ENCODE data around the gene KLHL9. TPM values are rescaled to one million over a fixed set of nuclear protein-coding genes. Genes with fewer than 3 reads are reported as not detected.

The KLHL9 gene, protein sequence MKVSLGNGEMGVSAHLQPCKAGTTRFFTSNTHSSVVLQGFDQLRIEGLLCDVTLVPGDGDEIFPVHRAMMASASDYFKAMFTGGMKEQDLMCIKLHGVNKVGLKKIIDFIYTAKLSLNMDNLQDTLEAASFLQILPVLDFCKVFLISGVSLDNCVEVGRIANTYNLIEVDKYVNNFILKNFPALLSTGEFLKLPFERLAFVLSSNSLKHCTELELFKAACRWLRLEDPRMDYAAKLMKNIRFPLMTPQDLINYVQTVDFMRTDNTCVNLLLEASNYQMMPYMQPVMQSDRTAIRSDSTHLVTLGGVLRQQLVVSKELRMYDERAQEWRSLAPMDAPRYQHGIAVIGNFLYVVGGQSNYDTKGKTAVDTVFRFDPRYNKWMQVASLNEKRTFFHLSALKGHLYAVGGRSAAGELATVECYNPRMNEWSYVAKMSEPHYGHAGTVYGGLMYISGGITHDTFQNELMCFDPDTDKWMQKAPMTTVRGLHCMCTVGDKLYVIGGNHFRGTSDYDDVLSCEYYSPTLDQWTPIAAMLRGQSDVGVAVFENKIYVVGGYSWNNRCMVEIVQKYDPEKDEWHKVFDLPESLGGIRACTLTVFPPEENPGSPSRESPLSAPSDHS
- 8.4 and 8.9 TPM in 2 replicates for total RNA-seq (2021)
- percentile 80 among the genes with signal in this experiment for Bru-seq, nascent RNA
- percentile 94 among the genes with signal in this experiment for BruChase-seq, experiment 1, labeled RNA remaining after a 2-hour chase
- percentile 69 among the genes with signal in this experiment for BruChase-seq, experiment 2, labeled RNA remaining after a 6-hour chase
- long read RNA-seq, full-length matches to known transcripts = 13 of 15 reads
- long read RNA-seq, partial matches to known transcripts = 0 of 15 reads
- long read RNA-seq, other reads (novel, unspliced or antisense) = 2 of 15 reads

DNA sequence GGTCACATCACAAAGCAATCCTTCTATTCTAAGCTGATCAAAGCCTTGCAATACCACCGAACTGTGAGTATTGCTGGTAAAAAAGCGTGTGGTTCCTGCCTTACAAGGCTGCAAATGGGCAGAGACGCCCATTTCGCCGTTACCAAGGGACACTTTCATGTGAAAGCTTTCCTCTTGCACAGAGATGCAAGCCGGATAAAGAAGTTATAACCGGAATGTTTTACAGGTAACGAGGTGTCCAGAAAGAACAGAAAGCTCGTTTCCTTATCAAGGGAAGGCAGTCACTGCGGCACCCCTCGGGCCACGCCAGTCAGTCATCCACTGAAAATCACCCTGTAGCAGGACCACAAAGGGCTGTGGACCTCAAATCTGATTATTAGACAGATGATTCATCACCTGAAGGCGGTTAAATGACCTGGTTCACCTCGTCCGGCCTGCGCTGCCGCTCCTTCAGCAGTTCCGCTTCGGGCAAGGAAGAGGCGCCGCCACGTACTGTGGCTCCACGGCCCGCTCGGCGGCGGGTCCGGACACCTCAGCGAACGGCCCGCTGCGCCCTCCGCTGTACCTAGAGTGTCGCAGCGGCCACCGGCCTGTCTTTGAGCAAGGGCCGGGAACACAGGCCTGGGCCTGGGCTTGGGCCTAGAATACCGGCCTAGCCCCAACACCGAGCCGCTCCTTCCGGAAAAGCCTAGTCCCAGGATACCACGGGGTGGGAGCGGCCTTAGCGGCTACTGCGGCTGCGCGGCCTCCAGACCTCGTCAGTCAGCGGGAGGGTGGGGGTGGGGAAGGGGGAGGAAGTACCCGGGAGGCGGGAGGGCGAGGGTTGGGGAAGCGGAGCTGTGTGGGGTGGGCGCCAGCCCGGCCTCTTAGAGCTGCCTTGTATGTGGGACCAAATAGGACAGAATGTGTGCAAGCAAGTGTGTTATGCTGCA lies at the start of gene KLHL9:
KLHL9 (minus strand) TSS at position 704 of the 932 bp plus-strand sequence; CDS start at position 159, 545 bp downstream.
- CTCF ChIA-PET = interaction anchor here (1.5 kb wide), 1 partner anchor 9 kb away, joined by 4 read pairs; no protein-coding TSS in a partner anchor
- intact Hi-C loops (cut with micrococcal nuclease; ENCODE audit: unreplicated experiment) = no loop called here
- POLR2A ChIA-PET (ENCODE audit: low non-redundant PET) = interaction anchor here (0.6 kb wide), 1 partner anchor 606 kb away, joined by 4 read pairs; no protein-coding TSS in a partner anchor

DNA sequence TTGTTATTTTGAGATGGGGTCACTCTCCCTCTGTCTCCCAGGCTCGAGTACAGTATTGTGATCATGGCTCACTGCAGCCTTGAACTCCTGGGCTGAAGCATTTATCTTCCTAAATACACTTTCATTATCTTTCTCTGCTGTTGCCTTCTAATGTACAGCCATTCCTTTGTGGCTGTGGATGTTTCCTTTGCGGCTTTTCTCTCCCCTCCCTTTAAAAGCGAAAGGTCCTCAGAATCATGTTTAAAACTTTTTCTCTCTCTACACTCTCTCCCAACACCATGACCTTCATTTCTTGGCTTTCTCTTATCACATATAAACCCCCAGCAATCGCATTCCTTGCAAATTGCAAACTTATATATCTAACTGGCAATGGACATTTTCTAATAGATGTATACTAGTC lies 48.4 kb upstream of the KLHL9 start:
- Histone ChIP-seq H3K27me3 (replicated peaks; ENCODE audit: insufficient read depth, low read depth, low read length, poor library complexity) (peaks cover 64% of the 10 kb centered on the region), H3K4me3 (ENCODE audit: low read depth, low read length, poor library complexity, severe bottlenecking) (no peak overlapping the region), H3K36me3 (ENCODE audit: insufficient read depth, low read length, poor library complexity, severe bottlenecking) (no peaks in the 10 kb centered on the region), H3K4me1 (ENCODE audit: insufficient read depth, low read length, poor library complexity, severe bottlenecking) (no peaks in the 10 kb centered on the region), H3K9me3 (ENCODE audit: low read depth, low read length, poor library complexity, severe bottlenecking) (no peaks in the 10 kb centered on the region), H3K27ac (ENCODE audit: low read depth, low read length, poor library complexity, severe bottlenecking) (no peak overlapping the region)
- ChIA-PET POLR2A (ENCODE audit: low non-redundant PET) (no interaction called here), CTCF (no interaction called here)
- TF ChIP-seq, protein P1, sequence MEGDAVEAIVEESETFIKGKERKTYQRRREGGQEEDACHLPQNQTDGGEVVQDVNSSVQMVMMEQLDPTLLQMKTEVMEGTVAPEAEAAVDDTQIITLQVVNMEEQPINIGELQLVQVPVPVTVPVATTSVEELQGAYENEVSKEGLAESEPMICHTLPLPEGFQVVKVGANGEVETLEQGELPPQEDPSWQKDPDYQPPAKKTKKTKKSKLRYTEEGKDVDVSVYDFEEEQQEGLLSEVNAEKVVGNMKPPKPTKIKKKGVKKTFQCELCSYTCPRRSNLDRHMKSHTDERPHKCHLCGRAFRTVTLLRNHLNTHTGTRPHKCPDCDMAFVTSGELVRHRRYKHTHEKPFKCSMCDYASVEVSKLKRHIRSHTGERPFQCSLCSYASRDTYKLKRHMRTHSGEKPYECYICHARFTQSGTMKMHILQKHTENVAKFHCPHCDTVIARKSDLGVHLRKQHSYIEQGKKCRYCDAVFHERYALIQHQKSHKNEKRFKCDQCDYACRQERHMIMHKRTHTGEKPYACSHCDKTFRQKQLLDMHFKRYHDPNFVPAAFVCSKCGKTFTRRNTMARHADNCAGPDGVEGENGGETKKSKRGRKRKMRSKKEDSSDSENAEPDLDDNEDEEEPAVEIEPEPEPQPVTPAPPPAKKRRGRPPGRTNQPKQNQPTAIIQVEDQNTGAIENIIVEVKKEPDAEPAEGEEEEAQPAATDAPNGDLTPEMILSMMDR (conservative IDR thresholded peaks at IDR 0.05; ENCODE audit: low read depth, low read length) = no peak
- BruUV-seq (replicated peaks) = no TSS peak
- DNase-seq (ENCODE audit: low spot score) = no peak
- intact Hi-C loops (cut with micrococcal nuclease; ENCODE audit: unreplicated experiment) = no loop called here

More for the DNA sequence above, at the start of gene KLHL9:
- peak within 1 kb of the TSS; percentile 94 for H3K27ac ChIP-seq (ENCODE audit: low read depth, low read length, poor library complexity, severe bottlenecking)
- no peaks in the 10 kb centered on the region for H3K9me3 ChIP-seq (ENCODE audit: low read depth, low read length, poor library complexity, severe bottlenecking)
- H3K4me1 ChIP-seq (ENCODE audit: insufficient read depth, low read length, poor library complexity, severe bottlenecking) = no peaks in the 10 kb centered on the region
- BruUV-seq (replicated peaks) = TSS peak; percentile 53
- no peaks in the 10 kb centered on the region for H3K27me3 ChIP-seq (replicated peaks; ENCODE audit: insufficient read depth, low read depth, low read length, poor library complexity)
- H3K36me3 ChIP-seq (ENCODE audit: insufficient read depth, low read length, poor library complexity, severe bottlenecking) = no peaks in the 10 kb centered on the region
- H3K4me3 ChIP-seq (ENCODE audit: low read depth, low read length, poor library complexity, severe bottlenecking) = peak within 1 kb of the TSS; percentile 83
- TF ChIP-seq, protein P1 (conservative IDR thresholded peaks at IDR 0.05; ENCODE audit: low read depth, low read length) = no peak
- no peak for TF ChIP-seq EZH2 (IDR thresholded peaks at IDR 0.05; ENCODE audit: borderline replicate concordance, low read depth, low read length, poor library complexity, severe bottlenecking)
- DNase-seq (ENCODE audit: low spot score) = peak; percentile 85

All from A673 (cell line).